K562 (cell line): Measurements from ENCODE around the gene LRRC27. TPM values are rescaled to one million over a fixed set of nuclear protein-coding genes. Genes with fewer than 3 reads are reported as not detected.
A peak's percentile ranks its signal among the peaks of the same experiment; 100 is the strongest.

Source experiments
- ATAC-seq: fragments of 200-7000 bp; cut with Tn5 transposase; 3 replicates; pipeline ENCODE4 v1.9.1; 2020; ENCODE audit warnings: moderate library complexity
- BruUV-seq: library from RNA; stranded (reverse); fragments of 400-500 nt; replicated peaks from 2 replicates; lab custom pipeline; 2021; lab: Mats Ljungman, UMichigan
- CTCF ChIA-PET: fragments of 300-600 bp; formaldehyde crosslinking; extraction: SDS; loops from one replicate; lab custom pipeline; 2021; ENCODE audit warnings: low intra/inter-chr PET ratio; lab: Yijun Ruan, JAX
- POLR2A ChIA-PET: fragments of 300-600, 350-650 bp; sonication (Branson Sonifier 250); formaldehyde crosslinking; extraction: SDS; loops from one replicate; lab custom pipeline; 2021; ENCODE audit warnings: antibody characterized with exemption, inconsistent platforms; lab: Yijun Ruan, JAX
- DNase-seq, 4 experiments: peaks; one replicate each; pipeline versions ENCODE4 v3.0.0 to v3.0.0-alpha.2; 2011 to 2018; ENCODE audit warnings: low spot score in 3 of 4, mixed read lengths in 3 of 4; ENCODE audit errors: extremely low read depth in 1 of 4
- FAIRE-seq: peaks from 2 replicates; lab custom pipeline; 2011; peaks lifted over from hg19 to GRCh38; lab: Jason Lieb, UNC
- H2AFZ ChIP-seq: 2 replicates; pipeline ENCODE4 v1.6.0; 2011; ENCODE audit warnings: low read depth, low read length, control low read depth, inconsistent platforms
- H3K27ac ChIP-seq: fragments of 200-600 bp; 3 replicates; pipeline ENCODE4 v1.8.0; 2011; ENCODE audit warnings: low read depth, mild to moderate bottlenecking, control low read depth, inconsistent platforms, low read length, moderate library complexity, mixed read lengths; ENCODE audit errors: extremely low read depth
- H3K27me3 ChIP-seq, 2 experiments: fragments of 300-600 bp in 1 of 2; 2 replicates in 1 of 2; 3 replicates in 1 of 2; pipeline versions ENCODE4 v1.6.0 to v1.8.0; 2011; ENCODE audit warnings: inconsistent platforms in 2 of 2, low read length in 2 of 2, mild to moderate bottlenecking in 1 of 2, mixed read lengths in 1 of 2, moderate library complexity in 1 of 2; ENCODE audit not compliant: control insufficient read depth in 2 of 2, insufficient read depth in 2 of 2
- H3K36me3 ChIP-seq: fragments of 300-600 bp; 3 replicates; pipeline ENCODE4 v1.8.0; 2011; ENCODE audit warnings: mild to moderate bottlenecking, low read length, inconsistent platforms; ENCODE audit not compliant: control insufficient read depth, insufficient read depth
- H3K4me1 ChIP-seq, 2 experiments: fragments of 200-600 bp in 1 of 2; replicated peaks in 1 of 2; 2 replicates in 1 of 2; 3 replicates in 1 of 2; pipeline versions ENCODE4 v1.5.1 to v1.8.0; 2011; ENCODE audit warnings: inconsistent platforms in 2 of 2, low read length in 2 of 2, mild to moderate bottlenecking in 1 of 2, mixed read lengths in 1 of 2, moderate library complexity in 1 of 2; ENCODE audit not compliant: control insufficient read depth in 2 of 2, insufficient read depth in 2 of 2
- H3K4me2 ChIP-seq: 2 replicates; pipeline ENCODE4 v1.6.1; 2011; ENCODE audit warnings: low read length, control low read depth, inconsistent platforms, mixed read lengths; ENCODE audit not compliant: insufficient read depth
- H3K4me3 ChIP-seq: fragments of 200-600 bp; sonication (generic), shearing (Covaris generic); 2 replicates; pipeline ENCODE4 v1.5.1; 2016; ENCODE audit warnings: control low read depth, inconsistent platforms
- H3K79me2 ChIP-seq: fragments of 200-600 bp; 3 replicates; pipeline ENCODE4 v1.8.0; 2011; ENCODE audit warnings: low read length, inconsistent platforms; ENCODE audit not compliant: control insufficient read depth, insufficient read depth
- H3K9ac ChIP-seq, 2 experiments: 2 replicates each; pipeline versions ENCODE4 v1.6.0 to v1.6.1; 2011; ENCODE audit warnings: low read depth in 2 of 2, low read length in 2 of 2, control low read depth in 1 of 2, inconsistent platforms in 1 of 2, mild to moderate bottlenecking in 1 of 2, mixed read lengths in 1 of 2; ENCODE audit not compliant: insufficient read depth in 1 of 2
- H3K9me1 ChIP-seq: one replicate; pipeline ENCODE4 v1.6.0; 2011; ENCODE audit warnings: inconsistent platforms, mild to moderate bottlenecking, low read length, moderate library complexity; ENCODE audit not compliant: control insufficient read depth, insufficient read depth
- H3K9me3 ChIP-seq: replicated peaks from 2 replicates; pipeline ENCODE4 v1.5.1; 2011; ENCODE audit warnings: low read depth, low read length, inconsistent platforms; ENCODE audit not compliant: control insufficient read depth, insufficient read depth
- H4K20me1 ChIP-seq: replicated peaks from 2 replicates; pipeline ENCODE4 v1.6.1; 2011; ENCODE audit warnings: low read length, inconsistent platforms, mixed read lengths; ENCODE audit not compliant: control insufficient read depth, insufficient read depth
- CC2D1A ChIP-seq: fragments of 450-650 bp; IDR thresholded peaks from 2 replicates; pipeline ENCODE4 v1.6.1; 2017; ENCODE audit warnings: mild to moderate bottlenecking
- ETV1 ChIP-seq: fragments of 450-650 bp; conservative IDR thresholded peaks from 2 replicates; pipeline ENCODE4 v1.6.1; 2016; ENCODE audit warnings: missing genetic modification characterization, control low read depth, low read depth, missing compliant biosample characterization
- NFIX ChIP-seq: fragments of 250-450 bp; sonication (Bioruptor Pico); IDR thresholded peaks from 2 replicates; pipeline ENCODE4 v1.4.0; 2020; ENCODE audit warnings: low read depth, mild to moderate bottlenecking, moderate library complexity
- RAD51 ChIP-seq: fragments of 450-650 bp; IDR thresholded peaks from 2 replicates; pipeline ENCODE4 v1.7.1; 2016; ENCODE audit warnings: low read depth, mild to moderate bottlenecking, borderline replicate concordance
- WGBS: fragments of 100-300 bp; shearing (Covaris generic); methylation state at CpG from one replicate; pipeline ENCODE4 v1.1.6; 2016; ENCODE audit warnings: low coverage, mixed read lengths; ENCODE audit not compliant: insufficient coverage; ENCODE audit errors: missing lambda C conversion rate; 5-methylcytosine and 5-hydroxymethylcytosine counted together
- in situ Hi-C: fragments of 300-500 bp; cut with MboI; formaldehyde crosslinking; loops from 4 replicates; pipeline ENCODE4 v1.15.0; 2018; ENCODE audit warnings: inconsistent platforms, mixed read lengths
- intact Hi-C: fragments of 100-400 bp; cut with micrococcal nuclease; formaldehyde crosslinking; loops from 2 replicates; pipeline ENCODE4 v1.14.2; 2022
- polyA plus RNA-seq, 8 experiments: library from polyadenylated mRNA; depleted of rRNA in 4 of 8; stranded (reverse) in 5 of 8; unstranded in 3 of 8; fragments of >200 nt; fragmentation: Nextera tagmentation in 2 of 8; fragmentation: Illumina TruSeq in 1 of 8; extraction: Ambion mirVana in 2 of 8; extraction: Trizol in 1 of 8; gene quantifications; 2 replicates each; pipeline versions ENCODE4 v1.2.1 to v1.2.3, GENCODE V29; 2011 to 2014; ENCODE audit warnings: inconsistent platforms in 1 of 8, missing spikeins in 1 of 8
- total RNA-seq, 7 experiments: library from RNA; depleted of rRNA in 6 of 7; stranded (reverse); fragments of >200 nt in 6 of 7; fragmentation: Illumina TruSeq in 2 of 7; extraction: Trizol in 2 of 7; gene quantifications; 2 replicates each; pipeline versions ENCODE4 v1.2.1 to v1.2.3, GENCODE V29; 2011 to 2021; ENCODE audit warnings: low replicate concordance in 1 of 7
- TF ChIP-seq, protein P1 (sequence below): fragments of 250-450 bp; sonication (Bioruptor Pico); IDR thresholded peaks from 2 replicates; pipeline ENCODE4 v1.8.0; 2021; ENCODE audit warnings: borderline replicate concordance, mild to moderate bottlenecking, moderate library complexity; ENCODE audit not compliant: poor library complexity, severe bottlenecking
- TF ChIP-seq, protein P2 (sequence below): fragments of 450-650 bp; IDR thresholded peaks from 2 replicates; pipeline ENCODE4 v1.6.1; 2016; ENCODE audit warnings: mild to moderate bottlenecking, moderate library complexity
- TF ChIP-seq, protein P3 (sequence below): sonication (generic); formaldehyde crosslinking; IDR thresholded peaks from 2 replicates; pipeline ENCODE4 v1.9.0; 2022; ENCODE audit warnings: mild to moderate bottlenecking, missing genetic modification reagents

Gene LRRC27
- total and polyA plus RNA-seq, 9 of the 15 experiments (the other 6 are each of a cell fraction or from before 2014, with no cell fraction given), result 0.10 to 2.7 (median 1.4) TPM

- TF ChIP-seq, protein P1, sequence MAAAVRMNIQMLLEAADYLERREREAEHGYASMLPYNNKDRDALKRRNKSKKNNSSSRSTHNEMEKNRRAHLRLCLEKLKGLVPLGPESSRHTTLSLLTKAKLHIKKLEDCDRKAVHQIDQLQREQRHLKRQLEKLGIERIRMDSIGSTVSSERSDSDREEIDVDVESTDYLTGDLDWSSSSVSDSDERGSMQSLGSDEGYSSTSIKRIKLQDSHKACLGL (CRISPR knock-in tag), result no peak
Measured at GRCh38 chr10:132374612-132375011, 42.6 kb downstream of the LRRC27 start (continued).

- H3K4me2 ChIP-seq, result no peak overlapping the region
- H3K4me1 ChIP-seq, result peaks cover 0 to 10% of the 10 kb centered on the region in 2 experiments; a peak in 2 of 5 replicates
- H2AFZ ChIP-seq, result peak overlapping the region; percentile 72
- H4K20me1 ChIP-seq, result no peaks in the 10 kb centered on the region
- H3K27me3 ChIP-seq, result peaks cover 3 to 41% of the 10 kb centered on the region in 2 experiments; a peak in 3 of 5 replicates
- in situ Hi-C loops, result no loop called here
- DNase-seq (peak in 2 of 4 experiments; percentile 31 to 35), ATAC-seq (peak; percentile 40; the same call in 2 of the 3 replicates), FAIRE-seq (no peak)
- intact Hi-C loops, result no loop called here
- H3K9me1 ChIP-seq, result no peaks in the 10 kb centered on the region
- ChIA-PET CTCF (no interaction called here), POLR2A (no interaction called here)
- H3K9me3 ChIP-seq, result no peaks in the 10 kb centered on the region
- H3K79me2 ChIP-seq, result no peaks in the 10 kb centered on the region
- H3K27ac ChIP-seq, result no peak overlapping the region
- H3K36me3 ChIP-seq, result no peaks in the 10 kb centered on the region
- no peak overlapping the region for H3K9ac ChIP-seq
- no TSS peak for BruUV-seq
- no peak overlapping the region for H3K4me3 ChIP-seq
- WGBS, result 44% methylated on average over 4 of the region's 26 CpGs
- TF ChIP-seq, protein P2, sequence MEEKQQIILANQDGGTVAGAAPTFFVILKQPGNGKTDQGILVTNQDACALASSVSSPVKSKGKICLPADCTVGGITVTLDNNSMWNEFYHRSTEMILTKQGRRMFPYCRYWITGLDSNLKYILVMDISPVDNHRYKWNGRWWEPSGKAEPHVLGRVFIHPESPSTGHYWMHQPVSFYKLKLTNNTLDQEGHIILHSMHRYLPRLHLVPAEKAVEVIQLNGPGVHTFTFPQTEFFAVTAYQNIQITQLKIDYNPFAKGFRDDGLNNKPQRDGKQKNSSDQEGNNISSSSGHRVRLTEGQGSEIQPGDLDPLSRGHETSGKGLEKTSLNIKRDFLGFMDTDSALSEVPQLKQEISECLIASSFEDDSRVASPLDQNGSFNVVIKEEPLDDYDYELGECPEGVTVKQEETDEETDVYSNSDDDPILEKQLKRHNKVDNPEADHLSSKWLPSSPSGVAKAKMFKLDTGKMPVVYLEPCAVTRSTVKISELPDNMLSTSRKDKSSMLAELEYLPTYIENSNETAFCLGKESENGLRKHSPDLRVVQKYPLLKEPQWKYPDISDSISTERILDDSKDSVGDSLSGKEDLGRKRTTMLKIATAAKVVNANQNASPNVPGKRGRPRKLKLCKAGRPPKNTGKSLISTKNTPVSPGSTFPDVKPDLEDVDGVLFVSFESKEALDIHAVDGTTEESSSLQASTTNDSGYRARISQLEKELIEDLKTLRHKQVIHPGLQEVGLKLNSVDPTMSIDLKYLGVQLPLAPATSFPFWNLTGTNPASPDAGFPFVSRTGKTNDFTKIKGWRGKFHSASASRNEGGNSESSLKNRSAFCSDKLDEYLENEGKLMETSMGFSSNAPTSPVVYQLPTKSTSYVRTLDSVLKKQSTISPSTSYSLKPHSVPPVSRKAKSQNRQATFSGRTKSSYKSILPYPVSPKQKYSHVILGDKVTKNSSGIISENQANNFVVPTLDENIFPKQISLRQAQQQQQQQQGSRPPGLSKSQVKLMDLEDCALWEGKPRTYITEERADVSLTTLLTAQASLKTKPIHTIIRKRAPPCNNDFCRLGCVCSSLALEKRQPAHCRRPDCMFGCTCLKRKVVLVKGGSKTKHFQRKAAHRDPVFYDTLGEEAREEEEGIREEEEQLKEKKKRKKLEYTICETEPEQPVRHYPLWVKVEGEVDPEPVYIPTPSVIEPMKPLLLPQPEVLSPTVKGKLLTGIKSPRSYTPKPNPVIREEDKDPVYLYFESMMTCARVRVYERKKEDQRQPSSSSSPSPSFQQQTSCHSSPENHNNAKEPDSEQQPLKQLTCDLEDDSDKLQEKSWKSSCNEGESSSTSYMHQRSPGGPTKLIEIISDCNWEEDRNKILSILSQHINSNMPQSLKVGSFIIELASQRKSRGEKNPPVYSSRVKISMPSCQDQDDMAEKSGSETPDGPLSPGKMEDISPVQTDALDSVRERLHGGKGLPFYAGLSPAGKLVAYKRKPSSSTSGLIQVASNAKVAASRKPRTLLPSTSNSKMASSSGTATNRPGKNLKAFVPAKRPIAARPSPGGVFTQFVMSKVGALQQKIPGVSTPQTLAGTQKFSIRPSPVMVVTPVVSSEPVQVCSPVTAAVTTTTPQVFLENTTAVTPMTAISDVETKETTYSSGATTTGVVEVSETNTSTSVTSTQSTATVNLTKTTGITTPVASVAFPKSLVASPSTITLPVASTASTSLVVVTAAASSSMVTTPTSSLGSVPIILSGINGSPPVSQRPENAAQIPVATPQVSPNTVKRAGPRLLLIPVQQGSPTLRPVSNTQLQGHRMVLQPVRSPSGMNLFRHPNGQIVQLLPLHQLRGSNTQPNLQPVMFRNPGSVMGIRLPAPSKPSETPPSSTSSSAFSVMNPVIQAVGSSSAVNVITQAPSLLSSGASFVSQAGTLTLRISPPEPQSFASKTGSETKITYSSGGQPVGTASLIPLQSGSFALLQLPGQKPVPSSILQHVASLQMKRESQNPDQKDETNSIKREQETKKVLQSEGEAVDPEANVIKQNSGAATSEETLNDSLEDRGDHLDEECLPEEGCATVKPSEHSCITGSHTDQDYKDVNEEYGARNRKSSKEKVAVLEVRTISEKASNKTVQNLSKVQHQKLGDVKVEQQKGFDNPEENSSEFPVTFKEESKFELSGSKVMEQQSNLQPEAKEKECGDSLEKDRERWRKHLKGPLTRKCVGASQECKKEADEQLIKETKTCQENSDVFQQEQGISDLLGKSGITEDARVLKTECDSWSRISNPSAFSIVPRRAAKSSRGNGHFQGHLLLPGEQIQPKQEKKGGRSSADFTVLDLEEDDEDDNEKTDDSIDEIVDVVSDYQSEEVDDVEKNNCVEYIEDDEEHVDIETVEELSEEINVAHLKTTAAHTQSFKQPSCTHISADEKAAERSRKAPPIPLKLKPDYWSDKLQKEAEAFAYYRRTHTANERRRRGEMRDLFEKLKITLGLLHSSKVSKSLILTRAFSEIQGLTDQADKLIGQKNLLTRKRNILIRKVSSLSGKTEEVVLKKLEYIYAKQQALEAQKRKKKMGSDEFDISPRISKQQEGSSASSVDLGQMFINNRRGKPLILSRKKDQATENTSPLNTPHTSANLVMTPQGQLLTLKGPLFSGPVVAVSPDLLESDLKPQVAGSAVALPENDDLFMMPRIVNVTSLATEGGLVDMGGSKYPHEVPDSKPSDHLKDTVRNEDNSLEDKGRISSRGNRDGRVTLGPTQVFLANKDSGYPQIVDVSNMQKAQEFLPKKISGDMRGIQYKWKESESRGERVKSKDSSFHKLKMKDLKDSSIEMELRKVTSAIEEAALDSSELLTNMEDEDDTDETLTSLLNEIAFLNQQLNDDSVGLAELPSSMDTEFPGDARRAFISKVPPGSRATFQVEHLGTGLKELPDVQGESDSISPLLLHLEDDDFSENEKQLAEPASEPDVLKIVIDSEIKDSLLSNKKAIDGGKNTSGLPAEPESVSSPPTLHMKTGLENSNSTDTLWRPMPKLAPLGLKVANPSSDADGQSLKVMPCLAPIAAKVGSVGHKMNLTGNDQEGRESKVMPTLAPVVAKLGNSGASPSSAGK, result peak; percentile 85
- TF ChIP-seq NFIX (no peak), RAD51 (0 out of 2 replicates have a peak, but pooled peaks have one; percentile 19), ETV1 (tag) (no peak), CC2D1A (no peak)
- TF ChIP-seq, protein P3, sequence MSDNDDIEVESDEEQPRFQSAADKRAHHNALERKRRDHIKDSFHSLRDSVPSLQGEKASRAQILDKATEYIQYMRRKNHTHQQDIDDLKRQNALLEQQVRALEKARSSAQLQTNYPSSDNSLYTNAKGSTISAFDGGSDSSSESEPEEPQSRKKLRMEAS, result peak; percentile 58; the same call in 1 of the 2 replicates
Measured at GRCh38 chr10:132375116-132375794, 43.3 kb downstream of the LRRC27 start.
